Upper lobe of left lung (tissue), 4 donors: ENCODE measurements around the gene ALDH9A1.

ENCODE experiments used
- EP300 ChIP-seq, 4 donors: sonication (generic); formaldehyde crosslinking; IDR thresholded peaks; one replicate each; pipeline ENCODE4 v1.5.1; 2017; ENCODE audit warnings: antibody characterized with exemption in 4 of 4, control low read depth in 2 of 4
- POLR2A ChIP-seq, 4 donors: fragments of 450-650 bp; IDR thresholded peaks; one replicate each; pipeline ENCODE4 v1.5.1; 2016 to 2017; ENCODE audit warnings: antibody characterized with exemption in 4 of 4, mild to moderate bottlenecking in 2 of 4
- POLR2AphosphoS5 ChIP-seq, 2 donors: sonication (generic); formaldehyde crosslinking; IDR thresholded peaks; one replicate each; pipeline ENCODE4 v1.5.1; 2017; ENCODE audit warnings: antibody characterized with exemption in 2 of 2
- TF ChIP-seq, protein P1 (sequence below), 6 experiments: fragments of 450-650 bp in 4 of 6; fragments of 200-600 bp in 2 of 6; sonication (generic) in 2 of 6; IDR thresholded peaks; one replicate each; pipeline ENCODE4 v1.5.1; 2016 to 2019; ENCODE audit warnings: antibody characterized with exemption in 6 of 6

DNA sequence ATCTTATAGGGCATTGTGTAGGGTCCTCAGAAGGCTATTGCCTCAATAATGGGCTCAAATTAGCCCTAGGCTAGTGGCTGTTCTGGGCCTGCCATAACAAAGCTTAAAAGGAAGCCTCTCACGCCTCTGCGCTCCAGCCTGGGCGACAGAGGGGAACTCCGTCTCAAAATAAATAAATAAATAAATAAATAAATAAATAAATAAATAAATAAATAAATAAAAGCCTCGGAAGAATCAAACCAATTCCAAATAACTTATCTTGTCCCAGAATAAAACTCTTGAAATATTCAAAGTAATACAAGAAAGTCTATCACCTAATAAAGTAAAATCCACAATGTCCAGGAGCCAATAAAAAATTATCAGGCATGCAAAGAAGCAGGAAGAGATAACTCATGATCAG lies 14.4 kb upstream of the ALDH9A1 start:
- TF ChIP-seq POLR2A (IDR thresholded peaks at IDR 0.05) (no peak), EP300 (IDR thresholded peaks at IDR 0.05) (no peak), POLR2AphosphoS5 (IDR thresholded peaks at IDR 0.05) (no peak)
- TF ChIP-seq, protein P1, sequence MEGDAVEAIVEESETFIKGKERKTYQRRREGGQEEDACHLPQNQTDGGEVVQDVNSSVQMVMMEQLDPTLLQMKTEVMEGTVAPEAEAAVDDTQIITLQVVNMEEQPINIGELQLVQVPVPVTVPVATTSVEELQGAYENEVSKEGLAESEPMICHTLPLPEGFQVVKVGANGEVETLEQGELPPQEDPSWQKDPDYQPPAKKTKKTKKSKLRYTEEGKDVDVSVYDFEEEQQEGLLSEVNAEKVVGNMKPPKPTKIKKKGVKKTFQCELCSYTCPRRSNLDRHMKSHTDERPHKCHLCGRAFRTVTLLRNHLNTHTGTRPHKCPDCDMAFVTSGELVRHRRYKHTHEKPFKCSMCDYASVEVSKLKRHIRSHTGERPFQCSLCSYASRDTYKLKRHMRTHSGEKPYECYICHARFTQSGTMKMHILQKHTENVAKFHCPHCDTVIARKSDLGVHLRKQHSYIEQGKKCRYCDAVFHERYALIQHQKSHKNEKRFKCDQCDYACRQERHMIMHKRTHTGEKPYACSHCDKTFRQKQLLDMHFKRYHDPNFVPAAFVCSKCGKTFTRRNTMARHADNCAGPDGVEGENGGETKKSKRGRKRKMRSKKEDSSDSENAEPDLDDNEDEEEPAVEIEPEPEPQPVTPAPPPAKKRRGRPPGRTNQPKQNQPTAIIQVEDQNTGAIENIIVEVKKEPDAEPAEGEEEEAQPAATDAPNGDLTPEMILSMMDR (IDR thresholded peaks at IDR 0.05): no peak
